ENCODE measurements around the gene ATP5F1A.

GRCh38 chr18:46037512-46038305 lies 60.4 kb downstream of the ATP5F1A start:
- no peak for TF ChIP-seq POLR2A (IDR thresholded peaks at IDR 0.05)
- no peak for TF ChIP-seq CTCF (IDR thresholded peaks at IDR 0.05)

Data from prostate gland (tissue), 2 donors.